HG03354 (cell line): ENCODE data around the gene CDK14.
"Not testable (repeated sequence)": the region's sequence is repeated elsewhere in the genome, so short reads cannot be mapped to it uniquely, and the experiment has no call there.

Source experiments
- ATAC-seq: cut with Tn5 transposase; IDR thresholded peaks from one replicate; pipeline ENCODE4 v1.9.1; 2021; ENCODE audit warnings: mild to moderate bottlenecking; ENCODE audit not compliant: unreplicated experiment, poor library complexity, severe bottlenecking

The CDK14 gene

DNA sequence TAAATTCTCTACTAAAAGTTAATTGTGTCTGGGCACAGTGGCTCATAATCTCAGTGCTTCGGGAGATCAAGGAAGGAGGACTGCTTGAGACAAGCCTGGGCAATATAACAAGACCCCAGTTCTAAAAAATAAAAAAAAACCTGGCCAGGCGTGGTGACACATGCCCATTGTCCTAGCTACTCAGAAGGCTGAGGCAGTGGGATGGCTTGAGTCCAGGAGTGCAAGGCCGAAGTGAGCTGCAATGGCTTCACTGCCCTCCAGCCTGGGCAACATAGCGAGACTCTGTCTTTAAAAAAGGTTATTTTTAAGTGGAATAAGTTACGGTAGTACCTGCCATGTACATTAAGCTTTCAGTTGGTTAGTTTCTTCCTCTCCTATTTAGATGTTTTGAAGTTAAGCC is 28.9 kb downstream of the CDK14 start:
- no peak for ATAC-seq

DNA sequence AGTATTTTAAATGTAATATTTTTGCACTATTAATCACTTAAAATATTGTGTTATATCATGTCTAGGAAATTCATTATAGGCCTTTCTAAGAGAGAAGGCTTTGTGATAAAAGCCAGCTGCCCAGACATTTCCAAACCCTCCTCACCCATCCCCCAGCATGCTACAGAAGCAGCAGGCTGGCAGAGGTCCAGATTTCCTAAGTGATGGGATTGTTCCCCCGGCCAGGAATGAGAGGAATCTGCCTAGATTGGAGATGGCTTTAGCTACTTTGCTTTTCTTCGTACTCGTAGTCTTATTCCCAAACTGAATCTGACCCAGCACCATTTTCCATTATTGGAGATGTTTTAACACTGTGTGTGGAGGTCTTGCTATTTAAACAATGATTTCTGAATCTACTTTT is 29.4 kb downstream of the CDK14 start:
- no peak for ATAC-seq

DNA sequence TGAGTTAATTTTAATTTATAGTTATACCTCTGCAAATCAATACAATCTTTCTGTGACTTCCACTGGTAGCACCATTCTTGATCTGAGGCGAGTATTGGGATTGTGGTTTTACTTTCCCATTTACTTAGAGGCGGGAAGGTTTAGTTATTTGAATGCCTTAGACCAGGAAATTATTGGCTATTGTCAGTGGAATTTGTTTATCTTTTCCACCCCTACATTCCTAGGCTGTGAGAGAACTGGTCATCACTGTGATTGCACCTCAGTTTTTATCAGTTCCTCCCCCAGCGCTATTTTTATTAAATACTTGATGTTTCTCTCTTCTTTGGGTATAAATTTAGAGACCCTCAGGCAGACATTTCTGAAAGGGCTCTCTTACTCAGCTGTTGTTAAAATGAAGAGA is 29.9 kb downstream of the CDK14 start:
- ATAC-seq: no peak

DNA sequence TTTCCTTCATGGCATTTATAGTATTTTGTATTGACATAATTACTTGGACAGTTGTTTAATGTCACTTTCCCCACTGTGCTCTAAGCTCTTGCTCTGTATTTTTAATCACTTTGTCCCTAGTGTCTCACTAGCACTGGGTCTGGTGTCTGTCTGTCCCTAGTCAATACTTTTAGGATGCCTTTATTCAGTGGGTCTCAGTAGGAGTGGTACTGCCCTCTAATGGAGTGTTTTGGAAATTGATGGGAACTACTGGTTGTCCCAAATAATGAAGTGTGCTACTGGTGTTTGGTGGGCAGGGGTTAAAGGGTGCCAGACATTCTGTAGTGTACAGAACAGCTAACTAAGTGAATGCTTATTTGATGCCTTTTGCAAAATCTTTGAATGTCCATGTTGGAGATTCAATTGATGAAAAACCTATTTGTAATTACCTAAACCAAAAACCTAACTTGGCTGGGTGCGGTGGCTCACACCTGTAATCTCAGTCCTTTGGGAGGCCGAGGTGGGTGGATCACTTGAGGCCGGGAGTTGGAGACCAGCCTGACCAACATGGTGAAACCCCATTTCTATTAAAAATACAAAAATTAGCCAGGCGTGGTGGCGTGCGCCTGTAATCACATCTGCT is 33.3 kb downstream of the CDK14 start:
- peak; percentile 92 for ATAC-seq

DNA sequence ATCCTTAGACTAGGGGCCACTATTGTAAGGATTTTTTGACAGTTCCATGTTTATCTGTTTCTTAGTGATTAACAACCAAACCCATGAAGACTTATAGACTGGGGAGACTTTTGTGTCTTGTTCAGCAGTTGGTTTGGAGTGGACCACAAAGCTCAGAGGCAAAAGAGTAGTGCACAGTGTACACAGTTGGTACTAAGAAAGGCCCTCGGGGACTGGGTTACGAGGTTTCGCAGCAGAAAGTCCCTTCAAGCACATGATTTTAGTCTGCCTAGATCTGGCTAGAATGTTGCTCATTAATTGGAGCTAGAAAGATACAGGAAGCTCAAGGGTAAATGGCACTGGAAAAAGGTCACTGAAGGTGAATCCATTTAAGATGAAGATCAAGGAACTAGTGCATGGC is 35.4 kb downstream of the CDK14 start:
- ATAC-seq: no peak

DNA sequence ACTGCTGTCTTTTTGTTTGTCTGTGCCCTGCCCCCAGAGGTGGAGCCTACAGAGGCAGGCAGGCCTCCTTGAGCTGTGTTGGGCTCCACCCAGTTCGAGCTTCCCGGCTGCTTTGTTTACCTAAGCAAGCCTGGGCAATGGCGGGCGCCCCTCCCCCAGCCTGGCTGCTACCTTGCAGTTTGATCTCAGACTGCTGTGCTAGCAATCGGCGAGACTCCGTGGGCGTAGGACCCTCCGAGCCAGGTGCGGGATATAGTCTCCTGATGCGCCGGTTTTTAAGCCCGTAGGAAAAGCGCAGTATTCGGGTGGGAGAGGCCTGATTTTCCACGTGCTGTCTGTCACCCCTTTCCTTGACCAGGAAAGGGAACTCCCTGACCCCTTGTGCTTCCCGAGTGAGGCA is 43.6 kb downstream of the CDK14 start:
- not testable (repeated sequence) for ATAC-seq

DNA sequence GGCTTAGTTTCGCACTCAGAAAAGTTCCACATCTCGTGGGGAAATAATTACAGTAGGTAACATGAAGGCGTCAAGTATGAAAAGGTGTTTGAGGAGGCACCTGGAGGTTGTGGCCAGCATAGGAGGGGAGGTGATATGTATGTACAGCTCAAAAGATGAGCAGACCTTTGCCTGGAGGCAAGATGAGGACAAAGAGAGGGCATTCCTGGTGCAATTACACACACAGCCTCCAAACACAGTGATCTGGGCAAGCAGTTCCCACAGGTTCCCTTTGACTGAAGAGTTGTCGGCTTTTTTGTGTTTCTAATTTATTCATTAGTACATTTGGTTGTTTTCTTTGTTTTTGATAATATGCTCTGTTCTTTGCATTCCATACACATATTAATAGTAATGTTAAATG is 46.9 kb downstream of the CDK14 start:
- no peak for ATAC-seq

DNA sequence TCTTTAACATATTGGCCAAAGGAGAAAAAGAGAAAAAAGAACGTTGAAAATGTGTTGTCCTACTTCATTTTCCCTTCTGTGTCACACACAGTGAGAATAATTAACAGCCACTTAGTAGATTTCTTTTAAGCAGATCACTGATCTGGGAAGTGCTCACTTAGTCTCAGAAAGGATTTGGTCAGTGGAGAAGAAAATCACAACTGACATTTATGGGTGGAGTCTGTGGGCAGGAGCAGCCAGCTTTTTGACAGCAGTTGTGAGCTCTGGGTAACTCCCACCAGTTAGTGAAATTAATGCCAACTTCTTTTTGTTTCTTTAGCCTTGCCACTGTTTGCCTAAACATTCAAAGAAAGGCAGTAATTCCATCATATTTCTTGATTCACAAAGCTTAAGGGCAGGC is 49.7 kb downstream of the CDK14 start:
- ATAC-seq: peak; percentile 70

DNA sequence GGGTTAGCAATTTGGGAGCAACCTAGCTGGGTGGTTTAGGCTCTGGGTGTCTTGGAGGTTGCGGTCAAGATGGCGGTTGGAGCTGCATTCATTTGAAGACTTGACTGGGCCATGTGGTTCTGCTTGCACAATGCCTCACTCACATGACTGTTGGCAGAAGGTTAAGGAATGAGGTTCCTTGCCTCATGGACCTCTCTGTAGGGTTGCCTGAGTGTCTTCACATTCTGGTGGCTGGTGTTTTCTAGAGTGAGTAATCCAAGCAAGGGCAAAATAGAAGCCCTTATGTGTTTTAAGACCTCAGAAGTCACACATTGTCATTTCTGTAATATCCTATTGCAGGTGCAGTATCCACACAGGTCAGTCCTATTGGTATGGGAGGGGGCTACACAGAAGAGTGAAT is 52.0 kb downstream of the CDK14 start:
- ATAC-seq: peak; percentile 49

DNA sequence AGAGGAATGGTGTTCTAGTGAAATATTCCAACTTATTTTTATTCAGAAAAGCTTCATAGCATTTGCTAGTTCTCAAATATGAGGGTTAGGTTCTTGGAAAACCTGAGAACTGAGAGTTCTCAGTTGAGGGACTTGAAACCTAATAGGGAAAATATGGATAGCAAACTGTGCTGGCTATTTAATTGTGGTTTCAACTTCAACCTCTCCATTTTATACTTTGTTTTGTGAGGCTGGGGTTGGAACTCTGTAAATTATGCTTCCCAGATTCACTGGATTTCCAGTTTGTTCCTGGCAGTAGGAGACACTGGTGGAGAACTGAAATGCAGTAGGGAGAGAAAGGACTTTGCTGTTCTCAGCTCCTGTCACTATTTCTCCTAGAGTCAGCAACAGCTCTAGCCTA is 52.7 kb downstream of the CDK14 start:
- ATAC-seq: no peak

DNA sequence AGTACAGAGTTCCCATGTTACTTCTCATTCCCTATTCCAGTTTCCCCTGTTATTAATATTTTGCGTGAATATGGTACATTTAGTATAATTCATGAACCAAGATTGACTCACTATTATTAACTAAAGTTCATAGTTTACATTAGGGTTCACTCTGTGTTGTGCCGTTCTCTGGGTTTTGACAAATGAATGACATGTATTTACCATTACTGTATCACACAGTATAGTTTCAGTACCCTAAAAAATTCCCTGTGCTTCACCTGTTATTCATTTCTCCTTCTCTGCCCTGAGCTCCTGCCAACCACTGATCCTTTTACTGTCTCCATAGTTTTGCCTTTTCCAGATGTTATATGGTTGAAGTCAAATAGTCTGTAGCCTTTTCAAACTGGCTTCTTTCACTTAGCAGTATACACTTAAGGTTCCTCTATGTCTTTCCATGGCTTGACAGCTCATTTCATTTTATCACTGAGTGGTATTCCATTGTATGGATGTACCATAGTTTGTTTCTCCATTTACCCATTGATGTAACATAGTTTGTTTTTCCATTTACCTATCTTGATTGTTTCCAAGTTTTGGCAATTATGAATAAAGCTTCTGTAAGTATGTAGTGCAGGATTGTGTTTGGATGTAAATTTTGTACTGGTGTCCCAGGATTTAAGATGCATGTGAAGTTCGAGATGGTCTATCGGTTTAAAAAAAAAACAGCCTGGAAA is 58.8 kb downstream of the CDK14 start:
- peak; percentile 55 for ATAC-seq

DNA sequence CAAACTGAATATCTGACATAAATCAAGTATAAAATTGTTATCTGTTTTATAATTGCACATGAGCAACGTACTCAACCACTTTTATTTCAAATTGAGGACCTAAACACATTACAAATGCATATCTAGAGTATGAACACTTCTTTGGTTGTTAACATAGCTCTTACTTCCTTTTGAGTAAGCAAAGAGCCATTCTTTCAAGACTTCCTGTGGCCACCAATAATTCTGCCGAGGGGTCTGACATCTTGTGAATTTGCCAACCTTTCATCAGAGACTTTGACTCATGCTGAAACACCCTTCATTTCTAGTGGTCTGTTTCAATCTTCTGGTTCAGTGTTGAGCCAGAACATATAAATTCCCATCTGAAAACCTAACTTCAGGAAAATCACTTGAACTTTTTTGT is 59.4 kb downstream of the CDK14 start:
- peak; percentile 67 for ATAC-seq

DNA sequence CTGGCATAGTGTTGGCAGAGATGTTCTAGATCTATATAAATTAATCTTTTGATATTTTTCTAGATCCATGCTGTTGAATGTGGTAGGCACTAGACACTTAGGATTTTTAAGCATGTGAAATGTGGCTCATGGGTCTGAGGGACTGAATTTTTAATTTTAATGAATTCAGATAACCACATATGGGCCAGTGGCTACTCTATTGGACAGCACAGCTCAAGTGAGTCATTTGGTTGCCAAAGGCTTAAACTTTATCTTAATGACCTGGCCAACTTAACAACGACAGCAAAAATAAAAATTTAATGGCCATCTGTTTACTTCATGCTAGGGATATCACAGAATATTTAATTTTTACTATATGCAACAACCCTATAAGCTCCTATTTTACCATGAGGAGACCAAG is 61.4 kb downstream of the CDK14 start:
- no peak for ATAC-seq

DNA sequence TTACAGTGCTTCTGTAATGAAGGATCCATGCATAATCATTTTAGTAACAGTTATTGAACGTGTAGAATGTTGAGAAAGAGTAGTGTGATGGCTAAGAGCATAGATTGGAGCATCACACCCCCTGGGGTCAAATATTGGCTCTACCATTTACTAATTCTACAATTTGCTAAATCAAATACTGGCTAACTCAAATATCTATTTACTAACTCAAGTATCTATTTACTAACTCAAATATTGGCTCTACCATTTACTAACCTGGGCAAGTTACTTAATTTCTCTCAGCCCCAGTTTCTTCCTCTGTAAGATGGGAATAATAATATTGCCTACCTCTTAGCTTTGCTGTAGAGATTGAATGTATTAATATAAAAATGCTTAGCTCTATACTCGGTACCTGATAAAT is 64.0 kb downstream of the CDK14 start:
- no peak for ATAC-seq

DNA sequence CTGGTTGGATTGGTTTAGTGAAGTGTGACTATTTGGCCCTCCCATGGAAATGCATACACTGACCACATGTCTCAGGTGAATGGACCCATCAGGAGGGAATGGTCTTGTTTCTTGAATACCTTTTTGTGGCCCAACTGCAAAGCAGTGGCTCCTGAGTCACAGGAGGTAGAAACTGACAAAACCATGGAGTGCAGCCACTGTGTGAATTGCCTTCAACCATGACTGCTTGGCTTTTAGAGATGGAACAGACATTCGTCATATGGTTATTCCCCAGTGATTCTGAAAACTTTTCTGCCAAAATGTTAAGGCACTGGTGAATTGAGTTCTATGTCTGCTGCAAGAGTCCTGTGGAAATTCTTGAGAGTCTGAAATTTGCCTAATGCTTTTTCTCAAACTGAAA is 64.7 kb downstream of the CDK14 start:
- ATAC-seq: no peak

DNA sequence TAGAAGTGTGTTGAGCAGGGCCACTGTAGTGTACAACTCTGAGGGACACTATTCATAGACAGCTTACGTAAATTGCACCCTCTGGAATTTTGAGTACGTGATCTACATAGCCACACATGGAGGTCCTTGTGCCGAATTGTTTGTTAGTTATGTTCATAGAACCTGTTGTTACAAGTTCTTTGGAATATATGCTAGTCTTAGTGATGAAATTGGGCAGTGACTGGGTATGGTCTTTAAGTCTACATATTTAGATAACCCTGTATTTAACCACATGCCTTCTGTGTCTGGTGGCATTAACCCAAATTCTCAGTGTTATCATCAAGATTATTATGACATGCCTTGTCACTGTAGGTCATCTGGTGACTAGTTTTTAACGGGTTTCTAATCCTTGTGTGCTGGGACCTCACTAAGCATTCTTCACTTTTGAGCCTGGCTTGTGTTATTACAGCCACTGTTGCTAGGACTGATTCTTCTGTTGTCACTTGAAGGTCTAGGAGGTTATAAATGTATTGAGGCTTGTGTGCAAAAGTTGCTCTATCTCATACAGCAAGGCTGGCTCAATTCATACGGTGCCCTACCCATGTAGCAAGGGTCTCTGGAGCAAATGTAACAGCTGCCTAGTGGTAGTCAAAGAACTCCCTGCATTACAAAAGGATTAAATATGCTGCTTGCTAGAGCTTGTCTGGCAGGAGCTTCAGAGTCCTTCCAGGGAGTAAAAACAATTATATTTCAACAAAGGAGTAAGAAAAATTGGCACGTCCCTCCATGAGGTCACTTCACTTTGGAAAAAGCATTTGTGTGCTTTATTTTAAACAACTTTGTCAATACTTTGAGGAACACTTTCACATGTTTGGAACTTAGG is 65.4 kb downstream of the CDK14 start:
- no peak for ATAC-seq

DNA sequence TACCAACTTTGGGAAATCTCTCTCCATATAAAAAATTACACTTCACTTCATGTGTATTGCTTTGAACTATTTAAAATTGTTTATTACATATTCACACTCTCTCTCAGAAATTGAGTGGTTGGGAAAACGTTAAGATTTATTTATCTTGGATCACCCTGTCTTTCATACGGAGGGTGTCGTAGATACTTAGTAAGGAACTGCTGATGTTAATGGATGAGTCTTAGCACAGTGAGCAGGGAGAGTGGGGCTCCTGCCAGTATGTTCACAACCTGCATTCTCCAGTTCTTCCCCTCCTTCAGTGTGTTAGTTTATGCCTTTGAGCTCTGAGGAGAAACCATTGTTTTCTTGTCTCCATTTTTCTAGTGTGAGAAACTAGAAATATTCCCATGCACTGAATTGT is 67.1 kb downstream of the CDK14 start:
- no peak for ATAC-seq

DNA sequence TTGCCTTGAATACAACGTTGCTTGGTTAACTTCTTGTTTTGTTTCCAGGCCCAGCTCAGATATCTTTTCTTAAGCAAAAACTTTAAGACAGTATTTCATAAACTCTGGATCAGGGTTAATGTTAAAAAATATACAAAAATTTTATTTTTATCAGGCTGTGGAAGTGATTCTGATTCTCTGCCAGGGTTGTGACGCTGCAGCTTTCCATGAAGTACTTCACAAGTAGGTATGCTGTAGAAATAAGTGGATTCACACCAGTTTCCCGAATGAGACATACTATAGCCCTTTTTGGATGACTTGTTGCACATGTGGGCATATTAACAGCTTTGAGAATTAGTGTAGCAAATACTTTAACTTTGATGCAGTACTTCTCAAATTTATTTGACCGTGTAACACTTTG is 70.1 kb downstream of the CDK14 start:
- no peak for ATAC-seq

DNA sequence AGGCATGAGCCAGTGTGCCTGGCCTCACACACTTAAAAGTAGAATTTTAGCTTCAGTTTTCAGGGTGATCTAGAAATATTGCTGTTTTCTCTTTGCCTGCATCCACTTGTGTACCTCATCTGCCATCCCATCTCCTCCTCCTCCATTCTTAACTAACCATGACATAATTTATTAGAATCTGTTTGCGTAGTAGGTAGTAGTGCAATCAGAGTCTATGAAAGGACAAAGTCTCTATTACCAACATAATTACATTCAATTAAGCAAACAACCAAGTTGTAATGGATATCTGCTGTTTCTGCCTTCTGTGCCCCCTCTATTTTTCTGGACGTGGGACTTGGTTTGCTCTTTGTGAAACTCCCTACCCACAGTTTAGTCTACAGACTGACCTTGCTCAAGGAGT is 72.9 kb downstream of the CDK14 start:
- ATAC-seq: no peak

DNA sequence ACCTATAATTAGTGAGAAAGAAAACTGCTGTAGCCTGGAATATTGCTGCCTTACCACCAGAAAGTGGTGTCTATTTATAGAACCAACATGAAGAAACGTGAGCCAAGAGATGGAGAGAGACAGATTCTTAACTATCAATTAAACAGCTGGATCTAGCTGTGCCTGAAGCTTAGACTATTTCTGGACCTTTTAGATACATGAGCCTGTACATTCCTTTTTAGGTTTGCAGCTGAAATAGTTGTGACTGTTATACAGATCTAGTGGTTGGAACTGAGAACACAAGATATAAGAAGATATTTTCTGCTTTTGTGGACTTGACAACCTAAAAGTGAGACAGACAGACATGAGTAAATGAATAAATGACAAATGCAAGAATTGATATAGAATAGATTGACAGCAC is 73.4 kb downstream of the CDK14 start:
- ATAC-seq: no peak

DNA sequence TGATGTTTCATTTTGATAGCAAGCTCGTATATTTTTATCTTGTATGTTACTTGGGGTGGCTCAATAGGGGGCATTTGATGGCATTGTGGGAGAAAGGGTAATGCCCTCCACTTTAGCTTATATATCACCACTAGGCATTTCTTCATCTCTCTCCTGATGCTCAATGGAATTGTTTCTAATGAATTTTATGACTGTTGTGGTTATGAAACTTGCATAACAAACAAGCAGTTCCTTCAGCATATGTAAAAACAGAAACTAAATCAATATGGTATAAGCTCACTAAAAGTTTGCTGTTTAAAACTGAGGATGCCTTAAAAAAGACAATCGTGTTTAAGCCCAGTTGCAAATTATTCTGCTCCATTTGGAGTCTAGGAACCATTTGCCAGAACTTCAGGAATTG is 75.5 kb downstream of the CDK14 start:
- ATAC-seq: no peak
